Naive thymus-derived CD4-positive, alpha-beta T cell (primary cell): ENCODE measurements around the gene TOMM40L. TPM values are rescaled to one million over a fixed set of nuclear protein-coding genes. Genes with fewer than 3 reads are reported as not detected.
"Not testable (repeated sequence)": the region's sequence is repeated elsewhere in the genome, so short reads cannot be mapped to it uniquely, and the experiment has no call there.

ENCODE experiments used
- ATAC-seq: fragments of 150-1000 bp; cut with Tn5 transposase; 2 replicates; pipeline ENCODE4 v1.10.0; 2021; ENCODE audit warnings: mild to moderate bottlenecking, moderate library complexity
- CTCF ChIA-PET: fragments of 350-600 bp; sonication (Branson Sonifier 250); formaldehyde crosslinking; loops from one replicate; lab custom pipeline; 2021; ENCODE audit warnings: antibody characterized with exemption; lab: Charles Lee
- POLR2A ChIA-PET: fragments of 350-600 bp; sonication (Branson Sonifier 250); formaldehyde crosslinking; loops from one replicate; lab custom pipeline; 2021; ENCODE audit warnings: antibody characterized with exemption, inconsistent platforms; lab: Charles Lee
- DNase-seq, 9 donors: peaks; one replicate each; pipeline versions ENCODE4 v3.0.0 to v3.0.0-alpha.2; 2020 to 2022; ENCODE audit warnings: mixed read lengths in 1 of 9
- H3K27ac ChIP-seq: one replicate; pipeline ENCODE4 v1.7.0; 2013; ENCODE audit warnings: mild to moderate bottlenecking, low read depth, low read length, moderate library complexity
- H3K27me3 ChIP-seq, 2 donors: one replicate each; pipeline ENCODE4 v1.7.0; 2013; ENCODE audit warnings: low read length in 2 of 2, mild to moderate bottlenecking in 2 of 2, moderate library complexity in 2 of 2; ENCODE audit not compliant: control insufficient read depth in 2 of 2, insufficient read depth in 2 of 2
- H3K36me3 ChIP-seq, 3 experiments: 1 replicate in 2 of 3; 2 replicates in 1 of 3; pipeline ENCODE4 v1.7.0; 2013; ENCODE audit warnings: low read length in 3 of 3, mild to moderate bottlenecking in 3 of 3, moderate library complexity in 1 of 3; ENCODE audit not compliant: insufficient read depth in 3 of 3, control insufficient read depth in 2 of 3
- H3K4me1 ChIP-seq, 2 donors: one replicate each; pipeline ENCODE4 v1.7.0; 2013; ENCODE audit warnings: low read length in 2 of 2, mild to moderate bottlenecking in 2 of 2, moderate library complexity in 1 of 2; ENCODE audit not compliant: control insufficient read depth in 2 of 2, insufficient read depth in 2 of 2
- H3K4me3 ChIP-seq: 2 replicates; pipeline ENCODE4 v1.7.0; 2013; ENCODE audit warnings: mild to moderate bottlenecking, low read length
- H3K9me3 ChIP-seq, 3 experiments: 1 replicate in 2 of 3; 2 replicates in 1 of 3; pipeline ENCODE4 v1.7.0; 2013; ENCODE audit warnings: low read length in 3 of 3; ENCODE audit not compliant: control insufficient read depth in 2 of 3
- H3K27ac Mint-ChIP-seq, 9 donors: one replicate each; pipeline ENCODE4 v1.8.0; 2020 to 2022; ENCODE audit warnings: mixed read lengths in 9 of 9, mild to moderate bottlenecking in 8 of 9, moderate library complexity in 5 of 9, inconsistent platforms in 2 of 9
- H3K27me3 Mint-ChIP-seq, 5 donors: one replicate each; pipeline ENCODE4 v1.8.0; 2021 to 2022; ENCODE audit warnings: mixed read lengths in 5 of 5, mild to moderate bottlenecking in 1 of 5
- H3K36me3 Mint-ChIP-seq, 5 donors: one replicate each; pipeline ENCODE4 v1.8.0; 2020 to 2022; ENCODE audit warnings: mixed read lengths in 5 of 5, mild to moderate bottlenecking in 3 of 5, inconsistent platforms in 1 of 5
- H3K4me1 Mint-ChIP-seq, 7 donors: one replicate each; pipeline ENCODE4 v1.8.0; 2020 to 2022; ENCODE audit warnings: mixed read lengths in 7 of 7, mild to moderate bottlenecking in 3 of 7, inconsistent platforms in 1 of 7
- H3K4me3 Mint-ChIP-seq, 10 donors: one replicate each; pipeline ENCODE4 v1.8.0; 2020 to 2022; ENCODE audit warnings: mild to moderate bottlenecking in 10 of 10, mixed read lengths in 10 of 10, moderate library complexity in 6 of 10, inconsistent platforms in 2 of 10
- H3K9me3 Mint-ChIP-seq, 11 donors: one replicate each; pipeline ENCODE4 v1.8.0; 2020 to 2022; ENCODE audit warnings: mixed read lengths in 11 of 11, mild to moderate bottlenecking in 4 of 11, inconsistent platforms in 1 of 11, moderate library complexity in 1 of 11
- intact Hi-C, 2 donors: fragments of 100-400 bp; cut with micrococcal nuclease; formaldehyde crosslinking; loops; one replicate each; pipeline ENCODE4 v1.15.1; 2023
- polyA plus RNA-seq, 2 donors: library from polyadenylated mRNA; unstranded; fragments of 300-500 nt; fragmentation: Illumina TruSeq; gene quantifications; one replicate each; pipeline ENCODE4 v1.2.3, GENCODE V29; 2021
- total RNA-seq, 6 experiments: library from RNA in 5 of 6; stranded (reverse) in 5 of 6; gene quantifications; 1 replicate in 5 of 6; 2 replicates in 1 of 6; pipeline ENCODE4 v1.2.3 and lab custom pipeline; 2021 to 2026

The TOMM40L gene
- total and polyA plus RNA-seq, 7 experiments from 2014 or later, result 6.0 to 24.3 (median 10.1) TPM

DNA sequence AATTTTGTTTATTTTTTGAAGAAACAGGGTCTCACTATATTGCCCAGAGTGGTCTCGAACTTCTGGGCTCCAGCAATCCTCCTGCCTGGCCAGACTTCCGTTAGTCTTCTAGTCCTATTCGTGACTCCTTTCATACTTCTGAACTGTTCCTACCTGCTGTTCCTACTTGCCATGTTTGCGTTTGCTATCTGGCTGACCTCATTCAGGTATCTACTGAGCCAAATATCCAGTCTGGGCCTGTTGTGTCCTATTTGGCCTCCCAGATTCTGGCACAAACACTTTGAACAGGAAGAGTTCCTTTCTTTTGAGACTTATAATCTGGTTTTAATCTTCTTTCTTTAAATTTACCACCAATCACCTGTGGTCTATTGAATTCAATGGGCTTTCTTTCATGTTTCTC, 19.0 kb downstream of the TOMM40L start:
- H3K4me1 Mint-ChIP-seq, result peaks cover 0 to 1% (median 0%) of the 10 kb centered on the region in 7 donors
- no peaks in the 10 kb centered on the region for H3K27me3 ChIP-seq
- CTCF ChIA-PET, result interaction anchor here (0.6 kb wide), 1 partner anchor 46 kb away, joined by 3 read pairs; no protein-coding TSS in a partner anchor
- DNase-seq (no peak), ATAC-seq (no peak)
- no peak overlapping the region for H3K27ac Mint-ChIP-seq
- H3K36me3 Mint-ChIP-seq, result peaks cover 0 to 5% (median 0%) of the 10 kb centered on the region in 5 donors
- POLR2A ChIA-PET, result no interaction called here
- peaks cover 0 to 14% (median 8%) of the 10 kb centered on the region in 5 donors for H3K27me3 Mint-ChIP-seq
- intact Hi-C loops, result no loop called here
- H3K4me3 Mint-ChIP-seq, result no peak overlapping the region
- no peaks in the 10 kb centered on the region for H3K36me3 ChIP-seq
- no peaks in the 10 kb centered on the region for H3K4me1 ChIP-seq
- H3K9me3 Mint-ChIP-seq, result peaks cover 0 to 3% (median 0%) of the 10 kb centered on the region in 11 donors
- H3K9me3 ChIP-seq, result no peaks in the 10 kb centered on the region
- no peak overlapping the region for H3K4me3 ChIP-seq
- no peak overlapping the region for H3K27ac ChIP-seq

DNA sequence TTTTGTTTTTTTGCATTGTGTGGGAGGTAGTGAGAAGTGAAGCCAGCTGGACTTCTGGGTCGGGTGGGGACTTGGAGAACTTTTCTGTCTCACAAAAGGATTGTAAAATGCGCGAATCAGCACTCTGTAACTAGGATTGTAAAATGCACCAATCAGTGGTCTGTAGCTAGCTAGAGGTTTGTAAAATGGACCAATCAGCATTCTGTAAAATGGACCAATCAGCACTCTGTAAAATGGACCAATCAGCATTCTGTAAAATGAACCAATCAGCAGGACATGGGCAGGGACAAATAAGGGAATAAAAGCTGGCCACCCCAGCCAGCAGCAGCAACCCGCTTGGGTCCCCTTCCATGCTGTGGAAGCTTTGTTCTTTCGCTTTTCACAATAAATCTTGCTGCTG, 24.2 kb downstream of the TOMM40L start:
- H3K36me3 Mint-ChIP-seq, ATAC-seq, H3K9me3 ChIP-seq, H3K9me3 Mint-ChIP-seq, H3K4me1 ChIP-seq, DNase-seq, H3K27ac ChIP-seq, H3K27ac Mint-ChIP-seq, H3K4me3 Mint-ChIP-seq, H3K4me3 ChIP-seq, H3K4me1 Mint-ChIP-seq, H3K36me3 ChIP-seq, POLR2A ChIA-PET, intact Hi-C loops, H3K27me3 Mint-ChIP-seq, H3K27me3 ChIP-seq: not testable (repeated sequence)
- CTCF ChIA-PET, result interaction anchor here (0.7 to 1.1 kb wide), 2 partner anchors 41 to 132 kb away, joined by 3 to 4 read pairs; no protein-coding TSS in a partner anchor

GRCh38 chr1:161250829-161251228, 25.0 kb downstream of the TOMM40L start:
- H3K9me3 Mint-ChIP-seq, result peaks cover 0 to 10% (median 5%) of the 10 kb centered on the region in 11 donors

DNA sequence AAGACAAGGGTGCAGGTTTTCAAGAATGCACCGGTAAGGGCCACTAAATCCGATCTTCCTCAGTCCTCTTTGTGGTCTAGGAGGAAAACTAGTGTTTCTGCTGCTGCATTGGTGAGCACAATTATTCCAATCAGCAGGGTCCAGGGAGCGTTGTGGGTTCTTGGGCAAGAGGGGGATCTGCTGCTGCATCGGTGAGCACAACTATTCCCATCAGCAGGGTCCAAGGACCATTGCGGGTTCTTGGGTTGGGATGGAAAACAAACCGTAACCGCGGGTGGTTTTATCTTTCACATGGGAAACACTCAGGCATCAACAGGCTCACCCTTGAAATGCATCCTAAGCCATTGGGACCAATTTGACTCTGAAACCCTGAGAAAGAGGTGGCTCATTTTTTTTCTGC, 25.7 kb downstream of the TOMM40L start:
- Mint-ChIP-seq H3K27ac (no peak overlapping the region), H3K27me3 (peaks cover 0 to 17% (median 11%) of the 10 kb centered on the region in 5 donors), H3K9me3 (peaks cover 0 to 15% (median 11%) of the 10 kb centered on the region in 11 donors), H3K36me3 (peaks cover 0 to 13% (median 0%) of the 10 kb centered on the region in 5 donors), H3K4me1 (no peaks in the 10 kb centered on the region), H3K4me3 (no peak overlapping the region)
- intact Hi-C loops, result no loop called here
- CTCF ChIA-PET, result no interaction called here
- H3K27ac ChIP-seq, result no peak overlapping the region
- no peaks in the 10 kb centered on the region for H3K27me3 ChIP-seq
- DNase-seq, result no peak
- POLR2A ChIA-PET, result no interaction called here
- H3K4me1 ChIP-seq, result no peaks in the 10 kb centered on the region
- no peak overlapping the region for H3K4me3 ChIP-seq
- peaks cover 0 to under 1% (median 0%) of the 10 kb centered on the region in 3 experiments for H3K9me3 ChIP-seq
- ATAC-seq, result no peak
- H3K36me3 ChIP-seq, result no peaks in the 10 kb centered on the region

More at GRCh38 chr1:161250829-161251228, 25.0 kb downstream of the TOMM40L start:
- Histone ChIP-seq H3K4me3 (no peak overlapping the region), H3K36me3 (no peaks in the 10 kb centered on the region), H3K4me1 (no peaks in the 10 kb centered on the region), H3K9me3 (no peaks in the 10 kb centered on the region), H3K27me3 (no peaks in the 10 kb centered on the region), H3K27ac (no peak overlapping the region)
- Mint-ChIP-seq H3K4me1 (no peaks in the 10 kb centered on the region), H3K36me3 (peaks cover 0 to 8% (median 0%) of the 10 kb centered on the region in 5 donors), H3K4me3 (no peak overlapping the region), H3K27ac (no peak overlapping the region), H3K27me3 (peaks cover 0 to 11% (median 7%) of the 10 kb centered on the region in 5 donors)
- POLR2A ChIA-PET, result no interaction called here
- CTCF ChIA-PET, result no interaction called here
- ATAC-seq (no peak), DNase-seq (no peak)
- intact Hi-C loops, result no loop called here

DNA sequence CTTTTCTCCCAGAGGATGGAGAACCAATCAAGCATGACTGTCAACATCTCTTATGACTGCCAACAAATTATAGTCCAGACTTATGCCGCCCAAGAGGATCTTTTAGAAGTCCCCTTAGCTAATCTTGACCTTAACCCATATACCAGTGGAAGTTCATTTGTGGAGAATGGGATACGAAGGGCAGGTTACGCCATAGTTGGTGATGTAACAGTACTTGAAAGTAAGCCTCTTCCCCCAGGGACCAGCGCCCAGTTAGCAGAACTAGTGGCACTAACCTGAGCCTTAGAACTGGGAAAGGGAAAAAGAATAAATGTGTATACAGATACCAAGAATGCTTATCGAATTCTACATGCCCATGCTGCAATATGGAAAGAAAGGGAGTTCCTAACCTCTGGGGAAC, 29.4 kb downstream of the TOMM40L start:
- H3K9me3 Mint-ChIP-seq, result peaks cover 8 to 34% (median 25%) of the 10 kb centered on the region in 11 donors
- peaks cover 8 to 19% (median 14%) of the 10 kb centered on the region in 5 donors for H3K36me3 Mint-ChIP-seq
- H3K4me3 Mint-ChIP-seq, H3K36me3 ChIP-seq, POLR2A ChIA-PET, ATAC-seq, DNase-seq, intact Hi-C loops, H3K27ac ChIP-seq, H3K4me3 ChIP-seq, H3K4me1 ChIP-seq: not testable (repeated sequence)
- CTCF ChIA-PET, result interaction anchor here (0.6 kb wide), 1 partner anchor 36 kb away, joined by 4 read pairs; no protein-coding TSS in a partner anchor
- peaks cover 32 to 50% (median 40%) of the 10 kb centered on the region in 5 donors for H3K27me3 Mint-ChIP-seq
- H3K27me3 ChIP-seq, result peaks cover 0 to 13% of the 10 kb centered on the region in 2 donors
- H3K9me3 ChIP-seq, result peaks cover 0 to 10% (median 0%) of the 10 kb centered on the region in 3 experiments
- H3K27ac Mint-ChIP-seq, result peak overlapping the region in 1 of 9 donors; percentile 25
- peaks cover 6 to 20% (median 14%) of the 10 kb centered on the region in 7 donors for H3K4me1 Mint-ChIP-seq

- H3K36me3 ChIP-seq, ATAC-seq, CTCF ChIA-PET, H3K4me1 ChIP-seq, POLR2A ChIA-PET, H3K4me3 ChIP-seq, DNase-seq, H3K27ac ChIP-seq, intact Hi-C loops, H3K27ac Mint-ChIP-seq: not testable (repeated sequence)
- peaks cover 0 to 13% of the 10 kb centered on the region in 2 donors for H3K27me3 ChIP-seq
- peaks cover 0 to 10% (median 0%) of the 10 kb centered on the region in 3 experiments for H3K9me3 ChIP-seq
- peaks cover 8 to 34% (median 25%) of the 10 kb centered on the region in 11 donors for H3K9me3 Mint-ChIP-seq
- peaks cover 40 to 55% (median 47%) of the 10 kb centered on the region in 5 donors for H3K27me3 Mint-ChIP-seq
- H3K4me1 Mint-ChIP-seq, result peaks cover 6 to 20% (median 14%) of the 10 kb centered on the region in 7 donors
- H3K36me3 Mint-ChIP-seq, result peaks cover 8 to 17% (median 14%) of the 10 kb centered on the region in 5 donors
- peak overlapping the region in 1 of 10 donors; percentile 27 for H3K4me3 Mint-ChIP-seq
Observed at GRCh38 chr1:161255955-161256520, 30.2 kb downstream of the TOMM40L start.
